Stimulated activated CD4-positive, alpha-beta T cell treated with anti-CD3 and anti-CD28 coated beads, TNF-alpha, amount 100 ng/mL, for 48 hours (primary cell): Measurements from ENCODE around the gene TBC1D3B.
"Not testable (repeated sequence)": the region's sequence is repeated elsewhere in the genome, so short reads cannot be mapped to it uniquely, and the experiment has no call there.

Experiments
- DNase-seq, 3 donors: peaks; one replicate each; pipeline ENCODE4 v3.0.0-alpha.2; 2020; ENCODE audit warnings: low read depth in 3 of 3

The TBC1D3B gene

GRCh38 chr17:36201102-36201501 is 24.7 kb upstream of the TBC1D3B start:
- DNase-seq: not testable (repeated sequence)

GRCh38 chr17:36198831-36199465 is 22.5 kb upstream of the TBC1D3B start:
- DNase-seq: peak in 1 of 3 donors; percentile 34

DNA sequence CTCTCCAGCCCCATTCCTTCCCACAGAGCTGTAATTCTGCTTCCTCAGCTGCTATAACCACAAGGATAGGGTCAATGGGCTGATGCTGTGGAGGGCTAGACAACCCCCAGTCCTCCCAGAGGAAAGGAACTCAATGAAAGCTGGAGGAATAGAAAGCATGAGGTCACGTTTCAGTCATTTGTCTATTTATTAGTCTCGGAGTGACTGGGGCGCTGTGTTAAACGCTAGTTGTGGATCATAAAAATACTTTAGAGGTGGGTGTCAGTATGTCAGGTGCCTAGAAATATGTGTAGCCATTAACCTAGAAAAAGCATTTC is 20.9 kb upstream of the TBC1D3B start:
- no peak for DNase-seq

- no peak for DNase-seq
These were observed 19.7 kb upstream of the TBC1D3B start for GRCh38 chr17:36196131-36196486.

DNA sequence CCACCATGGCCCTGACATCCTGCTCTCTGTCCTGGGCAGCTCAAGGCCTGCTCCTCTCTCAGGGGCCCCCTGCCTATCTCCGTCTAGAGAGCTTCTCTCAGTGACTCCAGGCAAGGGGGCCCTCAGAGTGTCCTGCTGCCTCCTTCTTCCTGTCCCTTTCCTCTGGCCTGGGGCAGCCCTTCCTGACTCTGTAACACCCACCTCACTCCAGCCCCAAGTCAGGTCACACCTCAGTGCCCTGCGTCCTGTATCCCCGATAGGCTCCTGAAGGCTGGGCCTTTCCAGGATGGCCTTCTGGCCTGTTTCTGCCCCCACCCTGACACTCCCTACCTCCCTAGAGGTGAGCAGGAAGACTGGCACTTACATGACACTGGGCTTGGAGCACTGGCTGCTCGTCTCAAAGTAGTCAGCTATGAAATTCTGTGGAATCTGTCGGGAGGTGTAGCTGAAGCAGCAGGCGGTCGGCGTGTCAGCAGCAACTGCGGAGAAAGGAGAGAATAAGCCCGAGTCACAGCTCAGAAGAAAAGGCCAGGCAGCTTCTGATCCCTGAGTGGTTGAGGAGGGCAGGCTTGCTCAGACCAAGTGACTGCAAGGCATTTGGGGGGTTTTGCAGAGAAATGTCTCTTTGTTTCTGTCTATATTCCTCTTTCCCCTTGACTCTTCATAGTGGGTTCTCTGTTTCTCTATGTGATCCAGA is 19.1 kb upstream of the TBC1D3B start:
- DNase-seq: no peak

- DNase-seq: not testable (repeated sequence)
These were observed 18.5 kb upstream of the TBC1D3B start for GRCh38 chr17:36194832-36195433.

DNA sequence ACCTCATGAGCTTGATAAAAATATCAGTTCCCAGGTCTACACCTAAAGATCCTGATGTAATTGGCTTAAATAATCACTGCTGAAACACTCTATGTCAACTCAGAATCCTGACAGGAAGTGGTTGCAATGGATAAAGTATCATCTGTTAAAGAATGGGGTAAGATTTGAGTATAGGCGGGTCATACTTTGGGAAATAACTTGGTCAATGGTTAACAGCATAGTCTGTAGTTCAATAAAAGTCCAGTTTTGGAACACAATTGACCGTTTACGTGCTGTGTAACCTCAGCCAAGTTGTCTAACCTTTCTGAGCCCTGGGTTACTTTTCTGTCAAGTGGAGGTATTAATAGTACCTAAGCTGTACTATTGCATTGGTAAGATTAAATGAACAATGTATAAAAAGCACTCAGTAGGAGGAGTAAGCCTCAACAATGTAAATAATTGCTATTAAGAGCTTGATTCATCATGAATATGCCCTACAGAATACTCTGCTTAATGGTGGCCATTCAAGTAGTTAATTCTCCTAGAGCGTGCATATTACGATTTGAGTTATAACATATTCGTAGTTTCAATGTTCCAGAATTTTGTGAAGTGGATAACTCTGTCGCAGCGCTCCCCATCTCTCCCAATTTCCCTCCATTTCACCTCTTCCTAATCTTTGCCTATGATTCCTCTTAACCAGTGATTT is 17.9 kb upstream of the TBC1D3B start:
- not testable (repeated sequence) for DNase-seq

DNA sequence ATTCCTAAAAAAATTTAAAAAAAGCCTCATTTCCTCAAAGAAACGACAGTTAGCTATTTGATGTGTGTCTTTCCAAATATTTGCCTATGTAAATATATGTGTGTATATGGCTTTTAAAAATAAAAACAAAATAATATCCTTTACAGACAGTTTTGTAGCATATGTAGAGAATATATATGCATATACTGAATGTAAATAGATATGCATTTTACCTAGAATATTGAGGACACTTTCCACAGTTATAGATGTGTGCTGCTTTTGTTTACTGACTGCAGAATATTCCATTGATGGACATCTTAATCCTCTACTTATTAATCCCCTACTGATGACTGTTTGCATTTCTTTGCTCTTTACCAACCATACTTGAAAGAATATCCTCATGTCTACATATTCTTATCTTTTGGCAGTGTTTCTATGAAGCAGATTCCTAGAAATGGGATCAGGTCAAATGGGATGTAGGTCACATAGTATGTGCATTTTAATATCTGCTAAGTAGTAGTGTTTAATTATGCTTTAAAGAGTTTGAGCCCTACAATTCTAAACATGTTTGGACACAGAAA is 16.9 kb upstream of the TBC1D3B start:
- DNase-seq: no peak

DNA sequence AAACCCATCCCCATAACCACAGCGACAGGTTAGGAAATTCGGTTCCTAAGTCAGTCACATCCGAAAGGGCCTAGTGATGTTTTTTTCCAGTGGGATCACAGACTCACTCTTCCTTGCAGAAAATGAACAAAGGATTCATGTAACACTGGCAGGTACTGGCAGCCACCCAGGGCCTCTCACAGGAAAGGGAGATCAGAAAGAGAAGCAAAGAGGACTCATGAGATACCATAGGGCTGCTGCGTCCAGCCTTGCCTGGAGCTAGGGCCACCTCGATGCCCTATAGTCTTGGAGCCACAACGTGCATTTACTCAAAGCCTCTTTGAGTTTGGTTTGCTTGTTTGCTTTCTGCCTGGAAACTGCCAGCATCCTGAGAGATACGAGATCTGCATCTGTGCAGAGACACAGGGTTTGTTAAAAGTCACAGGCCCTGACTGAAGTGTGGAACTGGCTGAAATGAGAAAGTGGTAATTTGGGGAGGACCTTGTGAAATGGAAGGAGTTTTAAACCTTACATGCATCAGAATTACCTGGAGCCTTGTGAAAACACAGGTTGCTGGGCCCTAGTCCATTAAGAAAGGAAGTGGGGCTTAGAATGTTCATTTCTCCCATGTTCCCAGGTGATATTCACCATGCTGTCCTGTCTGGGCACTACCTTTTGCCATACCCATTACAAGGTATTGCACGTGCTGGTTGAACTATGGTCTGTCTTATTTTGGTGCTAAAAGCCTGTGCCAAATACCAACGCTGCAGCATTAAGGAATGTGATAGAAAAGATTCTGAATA is 14.3 kb upstream of the TBC1D3B start:
- not testable (repeated sequence) for DNase-seq

DNA sequence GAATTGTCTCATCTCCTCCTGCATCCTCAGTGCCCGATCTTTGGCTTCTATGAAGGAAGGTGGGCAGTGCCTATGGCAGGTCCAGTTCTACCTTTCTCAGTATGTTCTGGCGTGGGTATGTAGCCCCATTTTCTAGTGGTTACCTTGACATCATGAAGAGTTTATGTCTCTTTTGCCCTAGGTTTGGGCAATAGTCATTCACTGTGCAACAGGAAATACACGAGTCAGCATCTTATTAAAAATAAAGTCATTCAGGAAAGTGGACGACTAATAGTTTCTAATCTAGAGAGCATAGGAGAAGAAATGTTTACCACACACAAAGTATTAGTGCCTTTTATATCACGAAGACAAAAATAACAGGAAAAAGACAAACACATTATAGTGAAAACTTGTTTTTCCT is 13.6 kb upstream of the TBC1D3B start:
- not testable (repeated sequence) for DNase-seq

- DNase-seq: no peak
These were observed 12.5 kb upstream of the TBC1D3B start for GRCh38 chr17:36188891-36189306.

GRCh38 chr17:36187943-36188665 is 11.7 kb upstream of the TBC1D3B start:
- not testable (repeated sequence) for DNase-seq

DNA sequence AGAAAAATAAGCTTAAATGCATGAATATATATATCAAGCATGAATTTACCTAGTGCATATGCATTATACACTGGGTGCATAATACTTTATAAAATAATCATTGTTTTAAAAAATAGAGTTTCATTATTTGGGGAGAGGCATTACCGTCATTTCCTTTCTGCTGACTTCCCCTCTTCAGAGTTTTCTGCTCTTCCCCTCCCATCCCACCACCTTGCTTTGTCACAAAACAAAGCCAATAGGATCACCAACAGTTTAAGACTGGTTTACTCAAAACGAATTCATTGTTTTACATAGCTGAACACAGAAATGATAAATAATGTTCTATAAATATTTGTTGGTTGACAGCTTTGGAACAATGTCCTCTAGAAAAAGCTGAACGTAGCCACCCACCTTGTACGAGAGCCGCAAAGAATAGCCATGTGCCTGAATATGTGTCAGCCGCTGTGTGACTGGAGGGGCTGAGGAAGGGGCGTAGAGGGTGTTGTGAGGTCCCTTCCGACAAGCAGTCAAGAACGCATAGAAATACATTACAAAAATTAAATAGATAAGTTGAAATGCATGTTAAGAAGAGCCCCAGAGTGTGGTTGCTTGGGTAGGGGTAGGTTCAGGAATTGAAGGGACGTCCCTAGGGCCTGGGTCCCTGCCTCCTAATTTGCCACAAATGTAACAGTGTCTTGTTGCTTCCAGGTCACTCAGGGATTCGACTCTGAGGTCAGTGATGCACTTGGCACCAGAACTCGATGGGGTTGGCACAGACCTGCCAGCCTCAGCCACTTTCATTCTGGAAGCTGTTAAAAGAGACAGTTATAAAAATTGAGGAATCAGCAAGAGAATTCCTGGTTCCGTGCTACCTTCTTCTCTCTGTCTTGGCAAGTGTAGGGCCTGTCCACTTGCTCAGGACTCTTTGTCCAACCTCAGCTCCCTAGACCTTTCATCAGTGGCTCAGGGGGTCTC is 10.7 kb upstream of the TBC1D3B start:
- not testable (repeated sequence) for DNase-seq

DNA sequence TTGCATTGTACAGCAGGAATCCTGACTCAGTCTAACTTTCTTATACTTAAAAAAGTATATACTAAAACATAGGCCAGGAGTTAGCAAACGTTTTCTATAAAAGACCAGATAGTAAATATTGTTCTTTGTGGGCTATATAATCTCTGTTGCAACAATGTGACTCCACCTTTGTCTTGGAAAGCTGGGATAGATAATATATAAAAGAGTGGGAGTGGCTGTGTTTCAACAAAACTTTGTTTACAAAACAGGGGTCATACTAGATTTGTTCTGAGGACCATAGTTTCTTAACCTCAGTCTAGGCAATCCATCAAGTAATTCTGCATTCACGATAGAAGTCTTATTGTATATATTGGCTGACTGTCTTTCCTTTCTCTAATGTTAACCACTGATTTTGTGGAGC is 9.0 kb upstream of the TBC1D3B start:
- DNase-seq: no peak

DNA sequence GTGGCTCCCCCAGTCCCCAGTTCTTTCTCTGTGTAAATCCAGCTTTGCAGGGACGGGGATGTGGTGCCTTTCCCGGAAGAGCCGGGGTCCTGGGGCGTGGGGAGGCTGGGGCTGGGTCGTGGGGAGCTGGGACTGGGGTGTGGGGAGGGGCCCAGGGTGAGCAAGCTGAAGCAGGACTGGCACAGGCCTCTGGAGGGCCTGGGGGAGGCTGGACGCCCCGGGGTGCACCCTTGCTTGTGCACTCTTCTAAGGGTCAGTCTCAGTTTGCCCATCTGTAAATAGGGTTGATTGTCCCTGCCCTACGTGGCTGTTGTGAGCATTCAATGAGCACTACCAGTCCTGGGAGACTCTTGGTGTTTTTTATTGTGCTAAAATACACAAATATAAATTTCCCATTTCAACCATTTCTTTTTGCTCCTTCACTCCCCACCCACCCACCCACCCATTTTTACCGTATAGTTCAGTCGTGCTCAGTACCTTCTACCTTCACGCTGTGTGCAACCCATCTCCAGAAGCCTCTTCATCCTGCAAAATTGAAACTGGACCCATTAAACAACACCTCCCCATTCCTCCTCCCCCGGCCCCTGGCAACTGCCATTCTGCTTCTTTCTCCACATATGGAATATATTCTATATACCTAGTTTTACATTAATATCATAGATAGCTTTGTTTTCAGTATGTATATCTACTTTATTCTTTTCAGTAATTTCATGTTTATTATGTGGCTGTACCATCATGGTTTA is 7.8 kb upstream of the TBC1D3B start:
- no peak for DNase-seq

DNA sequence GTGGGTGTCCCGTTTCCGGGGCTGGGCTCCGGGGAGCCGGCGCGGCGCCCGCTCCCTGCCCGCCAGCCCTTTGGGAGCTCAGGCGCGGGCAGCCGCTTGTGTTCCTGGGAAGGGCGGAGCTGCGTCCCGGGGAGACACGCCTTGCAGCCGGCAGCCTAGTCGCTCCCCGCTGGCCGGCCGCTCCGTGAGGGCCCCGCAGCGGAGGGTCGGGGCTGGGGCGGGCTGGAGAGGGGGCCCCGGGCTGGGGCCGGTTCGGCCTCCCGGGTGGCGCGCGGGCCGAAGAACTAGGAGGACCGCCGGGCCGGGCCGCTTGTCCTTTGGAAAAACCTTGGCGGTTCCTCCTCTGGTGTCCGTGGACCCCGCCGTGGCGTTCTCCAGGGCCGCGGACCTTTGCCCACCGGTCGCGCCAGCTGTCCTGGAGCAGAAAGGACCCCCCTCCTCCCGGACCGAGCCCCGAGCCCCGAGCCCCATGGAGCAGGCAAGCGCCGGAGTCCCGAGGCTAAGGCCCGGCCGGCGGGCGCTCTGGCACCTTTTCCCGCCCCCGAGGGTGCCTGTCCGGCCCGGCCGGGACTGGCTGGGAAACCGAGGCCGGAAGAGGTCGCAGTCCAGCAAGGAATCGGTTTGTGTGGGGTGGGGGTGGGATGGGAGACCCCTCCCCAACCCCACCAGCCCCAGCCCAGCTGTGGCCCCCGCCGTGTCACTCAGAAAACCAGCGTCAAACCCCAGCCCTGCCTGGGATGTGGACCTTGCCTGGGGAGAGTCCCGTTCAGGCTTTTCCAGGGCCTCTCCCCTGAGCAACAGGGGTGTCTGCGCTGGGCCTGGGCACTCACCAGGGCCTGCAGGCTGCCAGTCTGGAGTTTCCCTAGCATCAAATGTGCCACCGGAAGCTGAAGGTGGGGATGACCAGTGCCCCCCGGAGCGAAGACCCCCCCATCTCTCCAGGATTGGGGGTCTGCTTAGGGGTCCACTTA is 6.8 kb upstream of the TBC1D3B start:
- DNase-seq: no peak

GRCh38 chr17:36182176-36183000 is 6.0 kb upstream of the TBC1D3B start:
- DNase-seq: no peak
